HG02885 (cell line): ENCODE results near the gene PPID.
A peak's percentile ranks its signal among the peaks of the same experiment; 100 is the strongest.
"Not testable (repeated sequence)": the region's sequence is repeated elsewhere in the genome, so short reads cannot be mapped to it uniquely, and the experiment has no call there.

Experiments used
- ATAC-seq: cut with Tn5 transposase; IDR thresholded peaks from one replicate; pipeline ENCODE4 v1.9.1; 2021; ENCODE audit warnings: mild to moderate bottlenecking; ENCODE audit not compliant: unreplicated experiment, poor library complexity

The PPID gene

GRCh38 chr4:158739600-158739999 is 16.4 kb upstream of the PPID start:
- no peak for ATAC-seq

GRCh38 chr4:158738866-158739265 is 15.7 kb upstream of the PPID start:
- ATAC-seq, result no peak

- ATAC-seq, result peak; percentile 80
These were observed 6.7 kb upstream of the PPID start for GRCh38 chr4:158729716-158730559.

GRCh38 chr4:158728236-158728635 is 5.0 kb upstream of the PPID start:
- no peak for ATAC-seq

GRCh38 chr4:158726633-158727032 is 3.4 kb upstream of the PPID start:
- no peak for ATAC-seq

- no peak for ATAC-seq
These were observed 1.4 kb upstream of the PPID start for GRCh38 chr4:158724637-158725036.

GRCh38 chr4:158722291-158722916 is 792 bp downstream of the PPID start:
- peak; percentile 18 for ATAC-seq

GRCh38 chr4:158721680-158722079 is 1.5 kb downstream of the PPID start:
- no peak for ATAC-seq

GRCh38 chr4:158715802-158716201 is 7.4 kb downstream of the PPID start:
- no peak for ATAC-seq

- no peak for ATAC-seq
These were observed 8.3 kb downstream of the PPID start for GRCh38 chr4:158714937-158715336.

GRCh38 chr4:158712622-158713021 is 10.6 kb downstream of the PPID start:
- ATAC-seq, result not testable (repeated sequence)

- no peak for ATAC-seq
These were observed 12.4 kb downstream of the PPID start for GRCh38 chr4:158710814-158711213.

- no peak for ATAC-seq
These were observed 18.9 kb downstream of the PPID start for GRCh38 chr4:158704274-158704673.

- no peak for ATAC-seq
These were observed 34.4 kb downstream of the PPID start for GRCh38 chr4:158688813-158689212.

GRCh38 chr4:158682066-158682465 is 41.1 kb downstream of the PPID start:
- no peak for ATAC-seq

GRCh38 chr4:158681629-158682028 is 41.6 kb downstream of the PPID start:
- ATAC-seq, result no peak

GRCh38 chr4:158678767-158679166 is 44.4 kb downstream of the PPID start:
- no peak for ATAC-seq

- ATAC-seq, result no peak
These were observed 47.1 kb downstream of the PPID start for GRCh38 chr4:158676076-158676475.

GRCh38 chr4:158673633-158674032 is 49.6 kb downstream of the PPID start:
- no peak for ATAC-seq

GRCh38 chr4:158671915-158672806 is 51.0 kb downstream of the PPID start, which contains the start of gene ETFDH:
ETFDH (plus strand) TSS chr4:158672296; CDS start chr4:158672457, 161 bp downstream.
- ATAC-seq, result peak; percentile 85

- ATAC-seq, result peak; percentile 2
These were observed 51.6 kb downstream of the PPID start, which contains the start of gene C4orf46 for GRCh38 chr4:158671665-158671914. C4orf46 (minus strand) TSS chr4:158671887; CDS start chr4:158671801, 86 bp downstream.
